ENCODE results near the gene CDH7.

The CDH7 gene

DNA sequence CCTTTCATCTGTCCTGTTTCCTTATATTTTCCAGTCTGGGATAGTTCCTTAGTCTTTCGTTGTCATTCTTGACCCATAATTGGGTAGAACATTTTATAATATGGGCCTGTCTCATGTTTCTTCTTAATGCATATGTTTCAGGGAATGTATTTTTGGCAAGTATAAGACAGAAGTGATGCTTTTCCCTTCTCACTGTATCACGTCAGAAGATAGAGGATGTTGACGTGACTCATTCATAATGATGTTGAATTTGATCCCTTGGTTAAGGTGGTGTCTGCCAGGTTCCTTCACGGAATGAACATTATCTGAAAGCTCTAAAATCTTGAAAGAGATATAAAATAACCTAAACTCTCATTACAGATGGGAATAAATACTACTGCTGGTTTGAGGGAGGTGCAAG, 18.8 kb downstream of the CDH7 start:
- no peak for DNase-seq

DNA sequence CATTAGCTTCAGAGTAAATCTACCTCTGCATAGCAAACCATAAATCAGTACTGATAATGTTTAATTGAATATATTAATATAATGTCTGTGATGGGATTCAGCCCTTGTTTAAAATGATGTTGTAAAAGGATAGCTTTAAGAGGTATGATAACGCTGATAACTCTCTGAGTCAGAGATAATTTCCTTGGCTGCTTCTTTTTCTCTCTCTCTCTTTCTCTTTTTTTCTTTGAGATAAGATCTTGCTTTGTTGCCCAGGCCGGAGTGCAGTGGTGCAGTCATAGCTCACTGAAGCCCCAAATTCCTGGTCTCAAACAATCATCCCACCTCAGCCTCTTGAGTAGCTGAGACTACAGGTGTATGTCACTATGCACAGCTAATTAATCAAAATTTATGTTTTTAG, 35.7 kb downstream of the CDH7 start:
- no peak for DNase-seq

DNA sequence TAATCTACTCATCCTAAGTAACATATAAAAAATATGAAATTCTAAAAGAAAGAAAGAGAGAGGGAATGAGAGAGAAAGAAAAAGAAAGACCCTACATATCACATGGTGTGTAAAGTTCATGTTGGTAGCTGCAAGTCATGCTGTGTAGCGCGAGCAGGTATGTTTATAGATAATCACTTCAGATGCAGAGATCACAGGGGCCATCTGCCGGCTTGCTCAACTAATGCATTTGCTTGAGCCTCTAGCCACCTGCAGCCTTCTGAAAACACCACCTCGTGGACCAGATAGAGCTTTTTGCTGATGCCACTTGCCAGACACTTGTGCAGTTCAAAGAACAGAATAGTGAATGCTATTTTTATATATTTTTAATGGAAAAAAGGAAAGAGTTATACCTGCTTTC, 37.6 kb downstream of the CDH7 start:
- DNase-seq, result peak; percentile 93

DNA sequence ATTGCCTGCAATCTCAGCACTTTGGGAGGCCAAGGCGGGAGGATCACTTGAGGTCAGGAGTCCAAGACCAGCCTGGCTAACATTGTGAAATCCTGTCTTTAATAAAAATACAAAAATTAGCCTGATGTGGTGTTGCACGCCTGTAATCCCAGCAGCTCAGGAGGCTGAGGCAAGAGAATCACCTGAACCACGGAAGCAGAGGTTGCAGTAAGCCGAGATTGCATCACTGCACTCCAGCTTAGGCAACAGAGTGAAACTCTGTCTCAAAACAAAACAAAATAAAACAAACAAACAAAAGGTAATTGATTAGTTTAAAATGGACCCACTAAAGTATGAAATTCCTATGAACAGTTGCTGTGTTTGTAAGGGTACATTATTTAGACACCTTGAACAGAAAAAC, 39.8 kb downstream of the CDH7 start:
- no peak for DNase-seq

DNA sequence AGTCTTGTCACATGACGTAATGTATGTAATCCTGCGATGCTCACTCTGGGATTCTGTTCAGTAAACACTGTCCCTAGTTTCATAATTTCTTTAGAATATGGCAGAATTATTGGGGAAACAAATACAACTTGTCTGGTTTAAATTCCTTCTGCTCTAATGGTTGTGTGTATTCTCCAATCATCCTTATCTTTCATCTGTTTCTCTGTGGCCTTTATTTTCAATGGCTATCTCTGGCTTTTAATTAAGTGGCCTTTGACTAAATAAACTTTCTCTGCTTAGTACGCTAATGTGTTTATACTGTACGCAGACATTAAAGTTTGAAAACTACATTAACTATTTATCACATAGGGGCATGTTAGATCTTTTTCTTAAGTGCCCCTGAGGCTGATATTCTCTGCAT, 40.9 kb downstream of the CDH7 start:
- no peak for DNase-seq

DNA sequence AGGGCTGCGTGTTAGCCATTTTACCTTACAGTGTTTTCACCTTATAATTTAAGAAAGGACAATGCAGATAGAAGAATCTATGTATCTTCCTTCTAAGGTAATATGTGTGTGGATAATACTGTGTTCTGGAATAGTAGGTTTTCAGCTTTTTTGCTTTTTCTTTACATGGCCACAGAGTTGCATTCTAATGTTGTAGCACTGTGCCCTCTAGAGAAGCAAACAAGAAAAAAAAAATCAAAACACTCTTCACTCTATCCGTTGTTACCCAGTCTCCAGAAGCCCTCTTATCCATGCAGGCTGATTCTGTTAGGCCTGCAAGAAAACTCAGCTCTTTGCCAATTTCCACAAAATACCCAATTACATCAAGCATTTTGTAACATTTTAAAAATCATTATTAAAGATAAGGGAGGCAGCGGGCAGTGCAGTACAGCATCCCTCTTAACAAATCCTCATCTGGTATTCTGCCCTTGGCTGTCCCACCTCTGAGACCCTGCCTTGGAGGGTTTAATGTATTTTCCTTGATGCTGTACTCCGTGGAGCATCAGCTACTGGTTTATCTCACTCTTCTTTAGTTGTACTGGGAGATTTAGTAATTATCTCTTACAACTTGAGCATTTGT, 41.8 kb downstream of the CDH7 start:
- DNase-seq, result no peak

DNA sequence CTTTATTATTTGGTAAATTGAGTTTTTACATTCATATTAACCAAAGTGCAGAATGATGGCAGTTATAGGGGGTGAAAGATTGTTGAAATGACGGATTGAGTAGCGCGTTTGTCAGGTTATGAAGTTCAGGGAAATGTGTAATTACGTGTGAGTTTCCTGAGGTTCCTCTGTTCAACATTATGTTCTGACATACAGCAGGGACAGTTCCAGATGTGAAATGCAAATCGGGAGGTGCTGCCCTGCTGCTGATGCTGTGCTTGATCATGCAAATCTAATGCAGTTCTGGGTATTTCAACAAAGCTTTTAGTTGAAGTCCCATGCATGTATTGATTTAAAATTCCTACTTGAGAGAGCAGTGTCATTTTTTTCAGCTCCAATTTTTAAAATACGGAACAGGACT, 57.9 kb downstream of the CDH7 start:
- DNase-seq, result no peak

DNA sequence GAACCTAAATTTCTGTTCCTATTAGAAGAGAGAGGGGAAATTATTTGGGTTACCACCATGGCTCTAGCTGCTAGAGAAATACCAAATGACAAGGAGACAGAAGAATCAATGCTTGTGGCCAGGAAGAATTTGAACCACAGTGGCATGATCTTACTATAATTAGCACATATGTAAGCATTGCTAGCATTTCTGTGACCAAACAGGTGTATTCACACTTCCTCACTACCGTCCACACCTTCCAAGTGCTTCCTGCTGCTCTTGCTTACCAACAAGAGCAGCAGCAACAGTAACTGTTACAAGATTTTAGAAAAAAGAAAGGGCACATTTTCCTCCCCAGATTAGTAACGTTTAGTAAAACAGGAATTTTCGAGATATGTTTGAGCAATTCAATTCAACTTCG, 60.5 kb downstream of the CDH7 start:
- DNase-seq, result no peak

DNA sequence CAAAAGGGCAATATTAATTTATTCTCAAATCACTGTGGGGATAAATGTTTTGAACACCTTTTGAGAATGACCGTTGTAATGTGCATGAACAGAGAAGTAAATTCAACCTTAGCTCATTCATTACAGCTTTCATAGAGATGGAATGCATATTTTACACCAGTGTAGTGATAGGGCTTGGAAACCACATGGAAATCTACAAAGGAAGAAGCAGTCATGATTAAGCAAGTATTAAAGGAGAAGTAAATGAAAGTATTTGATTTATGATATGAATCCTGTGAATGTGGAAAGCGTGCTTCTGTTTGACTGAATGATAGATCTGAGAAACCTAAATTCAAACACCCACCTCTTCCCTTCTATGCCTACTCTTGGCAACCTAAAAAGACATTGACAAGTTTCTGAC, 64.7 kb downstream of the CDH7 start:
- DNase-seq, result no peak

DNA sequence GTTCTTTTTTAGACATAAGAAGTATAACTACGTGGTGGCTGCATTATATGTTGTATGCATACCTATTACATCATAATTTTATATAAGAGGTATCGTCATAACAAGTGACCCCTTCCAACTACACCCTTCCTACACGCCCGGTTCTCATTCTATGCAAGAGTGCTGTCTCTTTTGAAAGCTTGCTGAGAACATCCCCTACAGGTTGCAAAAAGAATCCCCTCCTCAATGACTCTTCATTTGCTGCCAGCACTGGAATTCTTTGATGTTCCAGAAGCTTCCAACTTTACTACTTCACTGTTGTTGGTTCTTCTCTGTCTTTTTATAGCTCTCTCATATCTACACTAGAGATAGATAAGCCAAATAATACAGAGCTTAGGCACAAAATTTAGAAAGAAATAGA, 66.4 kb downstream of the CDH7 start:
- no peak for DNase-seq

DNA sequence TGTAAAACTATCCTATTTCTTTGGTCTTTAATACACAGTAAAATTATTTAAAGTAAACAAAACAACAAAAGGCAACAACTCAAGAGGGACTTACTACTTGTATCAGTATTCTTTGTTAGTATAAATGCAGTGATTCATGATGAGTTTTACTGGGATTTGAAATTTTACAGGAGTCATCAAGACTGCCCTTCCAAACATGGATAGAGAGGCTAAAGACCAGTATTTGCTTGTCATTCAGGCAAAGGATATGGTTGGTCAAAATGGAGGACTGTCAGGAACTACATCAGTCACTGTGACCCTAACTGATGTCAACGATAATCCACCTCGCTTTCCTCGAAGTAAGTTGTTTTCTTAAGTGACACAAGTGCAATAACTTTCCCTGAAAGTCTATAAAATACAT, 71.1 kb downstream of the CDH7 start:
- DNase-seq, result peak; percentile 26

DNA sequence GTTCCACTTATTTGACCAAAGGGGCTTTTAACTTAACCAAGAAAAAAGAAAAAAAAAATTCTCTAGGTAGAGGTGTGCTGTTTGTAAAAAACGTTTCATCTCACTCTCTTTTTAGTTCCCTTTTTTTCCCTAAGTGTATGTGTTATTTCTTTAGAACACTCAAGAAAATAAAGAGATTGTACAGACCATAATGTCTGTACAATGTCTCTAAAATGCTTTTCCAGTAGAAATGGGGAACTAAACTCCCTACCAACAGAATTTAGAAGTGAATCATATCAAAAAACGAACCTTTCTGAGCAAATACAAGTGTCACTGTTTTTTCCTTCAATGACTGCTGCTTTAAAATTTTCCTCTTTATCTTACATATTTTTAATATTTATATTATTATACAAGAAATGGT, 72.0 kb downstream of the CDH7 start:
- no peak for DNase-seq

DNA sequence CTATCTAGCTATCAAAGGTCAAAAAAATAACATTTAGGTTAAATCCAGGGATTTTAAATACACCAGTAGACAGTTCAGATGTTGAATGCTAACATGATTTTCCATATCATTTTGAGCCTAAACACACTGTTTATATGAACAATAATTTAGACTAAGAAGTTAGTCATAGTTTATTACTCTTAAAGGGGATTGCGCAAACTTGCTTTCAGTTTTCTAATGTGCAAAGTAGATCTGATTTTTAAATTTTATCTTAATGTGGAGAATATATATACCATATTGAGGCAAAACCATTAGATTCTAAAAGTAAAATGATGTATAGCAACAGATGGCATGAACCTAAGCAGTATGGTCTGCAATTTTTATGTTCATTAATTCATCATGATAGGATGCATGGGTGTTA, 76.6 kb downstream of the CDH7 start:
- DNase-seq, result no peak

DNA sequence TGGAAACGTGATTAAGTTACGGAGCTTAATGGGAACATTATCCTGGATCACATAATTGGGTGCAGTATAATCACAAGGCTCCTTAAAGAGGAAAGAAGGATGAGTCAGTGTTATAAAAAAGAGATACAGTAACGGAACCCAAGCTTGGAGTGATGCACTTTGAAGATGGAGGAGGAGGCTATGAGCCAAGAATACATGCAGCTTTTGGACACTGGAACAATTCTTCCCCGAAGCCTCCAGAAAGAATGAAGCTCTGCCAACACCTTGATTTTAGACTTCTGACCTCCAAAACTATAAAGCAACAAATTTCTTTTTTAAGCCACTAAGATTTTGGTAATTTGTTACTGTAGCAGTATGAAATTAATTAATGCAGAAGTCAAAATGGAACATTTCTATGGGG, 85.1 kb downstream of the CDH7 start:
- DNase-seq, result no peak

DNA sequence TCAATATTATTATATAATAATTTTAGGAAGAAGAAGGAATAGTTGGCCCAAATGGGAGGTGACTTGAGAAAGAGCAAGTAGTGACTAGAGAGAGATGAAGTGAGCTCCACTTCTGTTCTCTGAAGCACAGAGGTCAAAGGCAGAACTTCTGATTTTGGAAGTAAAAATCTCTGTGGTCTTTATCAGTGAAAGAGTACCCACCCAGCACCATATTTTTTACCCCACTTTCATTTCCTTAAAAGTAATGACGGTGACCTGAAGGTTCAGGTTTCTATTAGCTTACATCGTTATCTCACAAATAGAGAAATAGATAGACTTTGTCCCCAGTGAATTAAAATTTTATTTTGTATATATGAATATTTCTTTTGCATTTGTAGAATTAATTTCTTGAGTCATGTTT, 95.3 kb downstream of the CDH7 start:
- no peak for DNase-seq

DNA sequence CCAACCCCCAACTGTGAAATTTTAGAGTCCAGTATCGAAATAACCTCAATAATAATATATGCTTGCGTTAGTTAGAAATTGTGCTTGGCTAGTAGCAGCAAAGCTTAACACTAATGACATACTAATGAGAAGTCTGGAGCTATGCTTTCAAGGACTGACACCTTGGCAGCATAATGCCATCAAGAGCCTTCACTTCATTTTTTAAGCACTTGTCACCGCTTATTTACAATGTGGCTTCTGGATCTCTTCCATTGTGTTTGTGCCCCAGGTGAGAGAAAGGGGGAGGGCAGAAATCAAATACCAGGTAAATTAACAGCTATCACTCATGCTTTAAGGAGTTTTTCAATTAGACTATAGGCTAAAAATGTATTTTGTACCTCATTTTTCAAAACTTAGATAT, 101.5 kb downstream of the CDH7 start:
- DNase-seq, result no peak

DNA sequence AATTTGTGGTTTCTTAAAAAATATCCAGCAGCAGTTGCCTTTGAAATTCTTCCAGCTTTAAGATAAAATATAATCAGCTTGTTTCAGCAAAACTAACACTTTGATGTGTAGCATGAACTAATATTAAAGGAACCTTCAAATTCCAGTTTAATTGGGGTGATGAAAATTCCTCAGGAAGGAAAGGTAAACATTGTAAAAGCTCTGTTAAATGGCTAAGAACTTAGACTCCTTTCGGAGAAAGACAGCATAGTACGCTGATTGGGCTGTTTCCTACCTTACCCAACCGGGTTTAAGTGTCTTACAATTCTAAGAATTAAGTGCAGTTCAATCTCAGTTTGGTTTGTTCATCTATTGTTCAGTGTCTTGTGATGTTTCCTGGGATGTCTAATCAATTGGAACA, 108.3 kb downstream of the CDH7 start:
- no peak for DNase-seq

DNA sequence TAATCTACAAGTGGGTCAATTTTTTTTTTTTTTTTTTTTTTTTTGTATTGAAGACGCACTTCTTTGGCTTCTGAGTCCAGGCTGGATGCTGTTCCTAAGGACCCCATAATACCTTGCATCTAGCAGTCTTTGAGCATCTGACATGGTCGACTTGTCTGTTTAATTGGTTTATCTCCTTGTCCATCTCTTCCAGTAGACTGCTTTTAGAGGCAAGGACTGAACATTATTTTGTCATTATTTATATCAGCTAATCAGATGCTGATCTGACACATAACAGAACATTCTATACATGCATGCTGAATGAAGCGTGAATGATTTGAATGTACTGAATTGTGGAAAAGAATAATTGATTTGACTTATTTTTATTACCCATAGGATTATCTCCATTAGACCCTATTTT, 118.7 kb downstream of the CDH7 start:
- no peak for DNase-seq

DNA sequence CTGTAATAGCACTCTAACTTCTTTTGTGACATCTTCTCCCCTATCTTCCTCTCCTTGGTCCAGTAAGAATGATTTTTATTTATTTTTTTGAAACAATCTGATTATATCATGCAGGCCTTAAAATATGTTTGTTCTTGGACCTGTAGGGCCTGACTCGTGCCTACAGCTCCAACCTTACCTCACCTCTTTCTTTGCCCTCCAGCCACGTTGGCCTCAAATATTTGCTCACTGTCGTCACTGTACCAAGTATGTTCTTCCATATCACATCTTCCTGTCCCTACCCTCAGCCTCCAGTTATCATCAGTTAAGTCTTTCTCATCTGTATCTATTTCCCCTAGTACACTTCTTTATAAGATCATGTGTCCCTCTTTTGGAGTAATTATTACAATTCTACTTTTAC, 125.5 kb downstream of the CDH7 start:
- peak; percentile 49 for DNase-seq

DNA sequence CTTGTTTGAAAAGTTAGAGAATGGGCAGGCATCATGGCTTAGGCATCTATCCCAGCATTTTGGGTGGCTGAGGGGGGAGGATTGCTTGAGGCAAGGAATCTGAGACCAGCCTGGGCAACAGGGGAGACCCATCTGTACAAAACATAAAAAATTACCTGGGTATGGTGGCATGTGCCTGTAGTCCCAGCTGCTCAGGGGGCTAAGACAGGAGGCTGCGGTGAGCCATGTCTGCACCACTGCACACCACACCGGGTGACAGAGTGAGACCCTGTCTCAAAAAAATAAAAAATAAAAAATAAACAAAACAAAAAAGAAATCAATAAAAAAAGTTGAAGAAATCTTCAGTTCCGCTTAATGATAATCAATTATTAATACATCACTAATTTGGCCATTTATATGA, 146.5 kb downstream of the CDH7 start:
- no peak for DNase-seq

DNA sequence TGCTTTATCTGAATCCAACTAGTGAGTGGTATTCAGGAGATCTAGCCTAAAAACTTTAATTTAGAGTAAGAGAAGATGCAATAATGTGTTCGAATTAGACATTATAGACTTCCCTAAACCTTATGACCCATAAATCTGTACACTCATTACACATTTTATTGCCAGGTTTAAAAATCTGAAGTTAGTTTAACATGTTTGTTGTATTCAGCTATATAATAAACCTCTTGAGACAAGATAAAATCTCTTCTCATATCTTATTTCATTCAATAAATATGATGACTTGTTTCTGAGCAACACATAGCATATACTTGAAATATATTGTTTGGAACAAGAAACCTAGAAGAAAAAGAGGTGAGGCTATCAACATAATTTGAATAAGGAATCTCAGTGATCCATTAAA, 150.7 kb downstream of the CDH7 start:
- DNase-seq, result no peak

DNA sequence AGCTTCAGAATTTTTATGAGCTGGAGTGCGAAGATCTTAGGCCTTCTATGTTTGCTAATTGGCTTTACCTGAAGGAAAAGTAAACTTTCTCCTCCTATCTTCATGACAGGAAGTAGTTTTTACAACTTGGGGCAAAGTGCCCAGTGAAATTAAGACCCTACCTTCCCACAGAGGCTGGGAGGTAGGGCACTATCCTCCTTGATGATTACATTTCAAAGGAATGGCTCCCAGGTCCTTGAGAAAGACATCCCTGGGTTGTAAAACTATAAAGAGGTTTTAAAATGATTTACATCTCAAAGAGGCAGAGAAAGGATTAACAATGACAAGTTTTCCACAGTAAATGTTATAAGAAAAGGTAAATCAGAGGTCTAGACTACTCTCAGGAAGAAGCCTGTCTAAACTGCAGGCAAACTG, 155.8 kb downstream of the CDH7 start:
- no peak for DNase-seq

DNA sequence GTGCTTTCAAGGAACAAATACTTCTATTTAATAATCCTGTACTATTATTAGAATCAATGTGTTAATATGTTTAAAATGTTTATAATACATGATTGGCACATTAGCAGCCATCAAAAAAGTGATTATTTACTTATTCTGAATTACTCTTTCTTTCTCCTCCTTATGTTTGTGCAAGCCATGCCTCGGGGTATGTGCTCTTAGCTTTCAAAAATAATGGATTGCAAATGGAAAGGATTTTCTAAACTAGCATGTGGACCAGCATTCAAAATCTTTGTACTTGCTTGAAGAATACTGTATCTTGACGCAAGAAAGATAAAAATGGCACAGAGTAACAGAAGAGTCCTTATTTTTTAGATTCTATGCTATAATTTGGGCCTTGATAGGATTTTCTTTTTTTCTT, 156.5 kb downstream of the CDH7 start:
- DNase-seq, result no peak

DNA sequence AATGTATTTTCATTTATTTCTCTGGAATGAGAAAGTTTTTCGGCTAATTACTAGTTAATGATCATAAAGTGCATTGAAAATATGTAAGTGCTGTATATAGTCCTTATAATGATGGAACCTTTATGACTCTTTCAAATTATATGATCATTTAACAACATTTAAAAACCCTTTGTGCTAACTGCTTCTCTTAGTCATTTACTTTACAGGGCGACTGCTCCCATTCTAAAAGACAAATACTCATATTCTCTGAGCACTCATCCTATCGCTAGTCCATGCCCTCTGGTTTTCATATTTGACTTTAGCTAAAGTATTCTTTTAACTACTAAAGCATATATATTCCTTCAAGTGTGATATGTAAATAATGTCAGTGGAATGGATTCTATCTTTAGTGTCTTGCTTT, 168.2 kb downstream of the CDH7 start:
- no peak for DNase-seq

DNA sequence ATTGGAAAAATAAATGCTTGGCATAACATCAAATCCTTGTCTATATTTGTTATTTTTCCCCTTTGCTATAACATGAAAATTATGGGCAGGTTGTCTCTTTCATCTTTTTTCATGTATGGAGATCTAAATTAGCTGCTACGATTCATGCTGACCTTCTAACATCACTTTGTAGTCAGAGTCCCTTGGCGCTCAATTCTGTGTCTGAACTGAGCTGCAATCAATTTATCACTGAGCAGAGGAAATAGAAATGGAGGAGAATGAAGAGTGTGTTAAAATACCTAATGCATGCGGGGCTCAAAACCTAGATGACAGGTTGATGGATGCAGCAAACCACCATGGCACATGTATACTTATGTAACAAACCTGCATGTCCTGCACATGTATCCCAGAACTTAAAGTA, 168.9 kb downstream of the CDH7 start:
- no peak for DNase-seq

DNA sequence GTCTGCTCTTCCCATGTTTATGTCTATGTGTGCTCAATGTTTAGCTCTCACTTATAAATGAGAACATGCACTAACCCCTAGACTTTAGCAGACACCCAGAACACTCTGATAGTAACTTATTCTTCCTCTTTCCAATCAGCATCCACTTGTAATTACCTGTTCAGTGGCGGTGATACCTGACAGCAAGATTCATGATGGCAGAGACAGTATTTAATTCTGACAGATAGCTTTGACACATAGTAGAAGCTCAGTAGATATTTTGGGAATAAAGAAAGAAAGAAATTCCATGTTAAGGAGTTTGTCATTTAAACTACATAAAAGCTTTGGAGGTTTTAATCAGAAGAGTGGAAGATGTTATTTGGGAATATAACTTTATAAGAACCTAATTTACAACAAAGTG, 171.3 kb downstream of the CDH7 start:
- DNase-seq, result no peak

Measured in DMS53 (cell line).